Measurements from ENCODE around the gene SCN8A.

SCN8A gene

DNA sequence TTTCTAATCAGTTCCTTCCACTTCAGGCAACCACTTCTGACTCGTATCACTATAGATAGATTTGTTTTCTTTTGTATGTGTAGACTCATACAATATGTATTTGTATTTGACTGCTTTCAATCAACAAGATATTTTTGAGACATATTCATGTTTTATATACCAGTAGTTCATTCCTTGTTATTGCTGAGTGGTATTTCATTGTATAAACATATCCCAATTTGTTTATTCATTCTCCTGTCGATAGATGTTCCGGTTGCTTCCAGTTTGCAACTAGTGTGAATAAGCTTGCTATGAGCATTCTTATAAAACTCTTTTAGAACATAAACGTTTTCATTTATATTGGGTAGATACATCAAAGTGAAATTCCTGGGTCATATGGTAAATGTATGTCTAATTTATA lies 138.3 kb downstream of the SCN8A start:
- no peak for DNase-seq (ENCODE audit: low spot score)
- in situ Hi-C loops (cut with MboI; ENCODE audit: low pct_unique_long_range_greater_than_20kb, low sequenced_read_pairs, unreplicated experiment) = no loop called here
- TF ChIP-seq, protein P1, sequence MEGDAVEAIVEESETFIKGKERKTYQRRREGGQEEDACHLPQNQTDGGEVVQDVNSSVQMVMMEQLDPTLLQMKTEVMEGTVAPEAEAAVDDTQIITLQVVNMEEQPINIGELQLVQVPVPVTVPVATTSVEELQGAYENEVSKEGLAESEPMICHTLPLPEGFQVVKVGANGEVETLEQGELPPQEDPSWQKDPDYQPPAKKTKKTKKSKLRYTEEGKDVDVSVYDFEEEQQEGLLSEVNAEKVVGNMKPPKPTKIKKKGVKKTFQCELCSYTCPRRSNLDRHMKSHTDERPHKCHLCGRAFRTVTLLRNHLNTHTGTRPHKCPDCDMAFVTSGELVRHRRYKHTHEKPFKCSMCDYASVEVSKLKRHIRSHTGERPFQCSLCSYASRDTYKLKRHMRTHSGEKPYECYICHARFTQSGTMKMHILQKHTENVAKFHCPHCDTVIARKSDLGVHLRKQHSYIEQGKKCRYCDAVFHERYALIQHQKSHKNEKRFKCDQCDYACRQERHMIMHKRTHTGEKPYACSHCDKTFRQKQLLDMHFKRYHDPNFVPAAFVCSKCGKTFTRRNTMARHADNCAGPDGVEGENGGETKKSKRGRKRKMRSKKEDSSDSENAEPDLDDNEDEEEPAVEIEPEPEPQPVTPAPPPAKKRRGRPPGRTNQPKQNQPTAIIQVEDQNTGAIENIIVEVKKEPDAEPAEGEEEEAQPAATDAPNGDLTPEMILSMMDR (IDR thresholded peaks at IDR 0.05; ENCODE audit: extremely low read depth, insufficient read depth, missing control alignments) = no peak

DNA sequence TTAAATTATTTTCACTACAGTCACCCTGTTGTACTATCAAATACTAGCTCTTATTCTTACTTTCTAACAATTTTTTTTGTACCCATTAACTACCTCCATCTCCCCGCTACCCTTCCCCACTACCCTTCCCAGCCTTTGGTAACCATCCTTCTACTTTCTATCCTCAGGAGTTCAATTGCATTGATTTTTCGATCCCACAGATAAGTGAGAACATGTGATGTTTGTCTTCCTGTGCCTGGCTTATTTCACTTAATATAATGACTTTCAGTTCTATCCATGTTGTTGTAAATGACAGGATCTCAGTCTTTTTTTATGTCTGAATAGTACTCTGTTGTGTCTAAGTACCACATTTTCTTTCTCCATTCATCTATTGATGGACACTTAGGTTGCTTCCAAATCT lies 139.7 kb downstream of the SCN8A start:
- in situ Hi-C loops (cut with MboI; ENCODE audit: low pct_unique_long_range_greater_than_20kb, low sequenced_read_pairs, unreplicated experiment) = no loop called here
- TF ChIP-seq, protein P1 (IDR thresholded peaks at IDR 0.05; ENCODE audit: extremely low read depth, insufficient read depth, missing control alignments) = no peak
- no peak for DNase-seq (ENCODE audit: low spot score)

DNA sequence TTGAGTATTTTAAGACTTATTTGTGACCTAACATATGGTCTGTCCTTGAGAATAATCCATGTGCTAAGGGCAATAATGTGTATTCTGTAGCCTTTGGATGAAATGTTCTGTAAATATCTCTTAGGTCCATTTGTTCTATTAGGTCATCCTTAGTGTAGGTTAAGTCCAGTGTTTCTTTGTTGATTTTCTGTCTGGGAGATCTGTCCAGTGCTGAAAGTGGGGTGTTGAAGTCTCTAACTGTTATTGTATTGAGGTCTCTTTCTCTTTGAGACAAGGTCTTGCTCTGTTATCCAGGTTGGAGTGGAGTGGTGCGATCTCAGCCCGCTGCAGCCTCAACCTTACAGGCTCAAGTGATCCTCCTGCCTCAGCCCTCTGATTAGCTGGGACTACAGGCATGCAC lies 149.5 kb downstream of the SCN8A start:
- in situ Hi-C loops (cut with MboI; ENCODE audit: low pct_unique_long_range_greater_than_20kb, low sequenced_read_pairs, unreplicated experiment) = no loop called here
- no peak for DNase-seq (ENCODE audit: low spot score)
- TF ChIP-seq, protein P1 (IDR thresholded peaks at IDR 0.05; ENCODE audit: extremely low read depth, insufficient read depth, missing control alignments) = no peak

DNA sequence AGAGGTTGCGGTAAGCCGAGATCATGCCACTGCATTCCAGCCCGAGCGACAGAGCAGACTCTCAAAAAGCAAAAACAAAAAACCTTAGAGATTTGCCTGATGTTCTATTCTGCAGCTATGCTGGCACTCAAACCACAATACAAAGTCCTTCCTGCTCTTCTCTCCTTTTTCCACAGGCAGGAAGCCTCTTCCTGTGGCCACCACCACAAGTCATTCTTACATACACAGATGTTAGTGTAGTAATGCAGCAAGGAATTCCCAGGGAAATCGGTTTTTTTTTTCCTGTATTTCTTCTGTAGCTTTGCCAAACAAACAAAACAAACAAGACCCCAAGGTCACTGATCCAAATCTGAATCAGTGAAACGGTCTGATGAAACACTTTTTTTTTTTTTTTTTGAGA lies 153.2 kb downstream of the SCN8A start:
- in situ Hi-C loops (cut with MboI; ENCODE audit: low pct_unique_long_range_greater_than_20kb, low sequenced_read_pairs, unreplicated experiment) = no loop called here
- TF ChIP-seq, protein P1 (IDR thresholded peaks at IDR 0.05; ENCODE audit: extremely low read depth, insufficient read depth, missing control alignments) = no peak
- no peak for DNase-seq (ENCODE audit: low spot score)

DNA sequence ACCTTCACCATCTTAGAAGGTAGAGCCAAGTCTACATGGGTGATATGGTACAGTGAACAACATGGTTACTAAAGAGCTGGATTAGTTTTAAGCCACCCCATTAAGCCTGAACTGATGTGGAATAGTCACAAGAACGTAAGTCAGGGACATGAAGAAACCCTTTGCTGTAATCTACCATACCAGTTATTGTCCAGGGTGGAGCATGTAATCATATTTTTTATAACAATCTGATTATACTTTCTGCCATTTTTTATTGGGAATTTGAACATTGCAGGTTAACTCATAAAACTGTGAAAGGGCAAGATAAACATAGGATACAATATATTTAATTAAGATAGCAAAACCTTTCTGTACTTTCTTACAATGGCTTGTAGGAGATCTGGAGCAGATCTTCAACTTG lies 153.9 kb downstream of the SCN8A start:
- no peak for DNase-seq (ENCODE audit: low spot score)
- TF ChIP-seq, protein P1 (IDR thresholded peaks at IDR 0.05; ENCODE audit: extremely low read depth, insufficient read depth, missing control alignments) = no peak
- in situ Hi-C loops (cut with MboI; ENCODE audit: low pct_unique_long_range_greater_than_20kb, low sequenced_read_pairs, unreplicated experiment) = no loop called here

DNA sequence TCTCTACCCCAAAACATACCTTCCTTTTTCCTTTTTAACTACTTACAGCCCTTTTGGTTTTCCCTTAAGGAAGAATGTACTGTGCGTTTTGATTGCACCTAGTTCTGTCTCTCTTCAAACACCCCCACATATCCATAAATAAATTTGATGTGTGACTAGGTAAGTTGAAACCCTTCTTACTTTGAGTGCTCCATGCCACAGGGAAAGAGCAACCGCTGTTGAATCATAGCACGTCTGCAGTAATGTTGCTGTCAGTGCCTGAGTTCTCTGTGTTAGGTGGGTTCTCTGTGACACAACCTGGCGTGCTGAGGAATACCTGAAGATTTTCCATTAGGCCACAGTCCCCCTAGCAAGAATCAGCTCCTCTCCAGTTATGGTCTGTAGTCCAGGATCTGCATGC lies 155.4 kb downstream of the SCN8A start:
- in situ Hi-C loops (cut with MboI; ENCODE audit: low pct_unique_long_range_greater_than_20kb, low sequenced_read_pairs, unreplicated experiment) = no loop called here
- TF ChIP-seq, protein P1 (IDR thresholded peaks at IDR 0.05; ENCODE audit: extremely low read depth, insufficient read depth, missing control alignments) = no peak
- no peak for DNase-seq (ENCODE audit: low spot score)

DNA sequence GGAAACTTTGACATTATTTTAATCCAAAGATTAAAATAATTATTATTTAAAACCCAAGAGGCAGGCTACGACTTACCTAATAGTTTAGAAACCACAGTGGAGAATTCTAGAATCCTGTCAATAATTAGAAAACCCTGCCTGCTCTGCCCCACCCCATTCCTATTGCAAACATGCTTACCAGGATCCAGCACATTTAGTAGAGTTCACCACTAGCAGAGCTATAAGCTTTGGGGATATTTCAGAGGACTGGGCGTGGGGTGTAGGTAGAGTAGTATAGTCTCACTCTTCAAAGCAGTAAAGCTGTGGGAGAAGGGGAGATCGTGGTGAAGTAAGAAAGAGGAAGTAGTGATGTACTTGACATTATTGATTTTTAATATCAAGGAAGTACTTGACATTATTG lies 157.2 kb downstream of the SCN8A start:
- in situ Hi-C loops (cut with MboI; ENCODE audit: low pct_unique_long_range_greater_than_20kb, low sequenced_read_pairs, unreplicated experiment) = no loop called here
- DNase-seq (ENCODE audit: low spot score) = no peak
- TF ChIP-seq, protein P1 (IDR thresholded peaks at IDR 0.05; ENCODE audit: extremely low read depth, insufficient read depth, missing control alignments) = no peak
